A673 (cell line): ENCODE data around the gene TRPC4. TPM values are rescaled to one million over a fixed set of nuclear protein-coding genes. Genes with fewer than 3 reads are reported as not detected.
A peak's percentile ranks its signal among the peaks of the same experiment; 100 is the strongest.

ENCODE experiments used
- BruUV-seq: library from RNA; stranded (reverse); fragments of 400-500 nt; replicated peaks from 2 replicates; lab custom pipeline; 2021; lab: Mats Ljungman, UMichigan
- CTCF ChIA-PET: fragments of 300-600 bp; sonication (Branson Sonifier 250); formaldehyde crosslinking; loops from one replicate; lab custom pipeline; 2022; ENCODE audit warnings: antibody characterized with exemption; lab: Charles Lee
- POLR2A ChIA-PET: fragments of 300-600 bp; sonication (Branson Sonifier 250); formaldehyde crosslinking; loops from one replicate; lab custom pipeline; 2022; ENCODE audit warnings: antibody characterized with exemption; ENCODE audit not compliant: low non-redundant PET; lab: Charles Lee
- DNase-seq: peaks from one replicate; pipeline ENCODE4 v3.0.0-alpha.2; 2015; ENCODE audit warnings: low spot score
- H3K27ac ChIP-seq: fragments of 200-600 bp; sonication (generic); 2 replicates; pipeline ENCODE4 v1.5.1; 2016; ENCODE audit warnings: mixed run types, low read depth, mild to moderate bottlenecking, mixed read lengths, antibody characterized with exemption, low read length; ENCODE audit not compliant: poor library complexity, severe bottlenecking
- H3K27me3 ChIP-seq: fragments of 200-600 bp; sonication (generic); replicated peaks from 2 replicates; pipeline ENCODE4 v1.6.1; 2017; ENCODE audit warnings: mixed run types, low read depth, mild to moderate bottlenecking, mixed read lengths, antibody characterized with exemption, low read length; ENCODE audit not compliant: insufficient read depth, poor library complexity
- H3K36me3 ChIP-seq: fragments of 200-600 bp; sonication (generic); 2 replicates; pipeline ENCODE4 v1.6.1; 2016; ENCODE audit warnings: mixed run types, mild to moderate bottlenecking, mixed read lengths, antibody characterized with exemption, low read length; ENCODE audit not compliant: insufficient read depth, poor library complexity, severe bottlenecking
- H3K4me1 ChIP-seq: fragments of 200-600 bp; sonication (generic); 2 replicates; pipeline ENCODE4 v1.6.1; 2017; ENCODE audit warnings: mixed run types, mild to moderate bottlenecking, mixed read lengths, antibody characterized with exemption, low read length; ENCODE audit not compliant: insufficient read depth, poor library complexity, severe bottlenecking
- H3K4me3 ChIP-seq: fragments of 200-600 bp; sonication (generic); 2 replicates; pipeline ENCODE4 v1.5.1; 2016; ENCODE audit warnings: low read depth, mixed run types, mild to moderate bottlenecking, mixed read lengths, low read length; ENCODE audit not compliant: poor library complexity, severe bottlenecking
- H3K9me3 ChIP-seq: fragments of 200-600 bp; sonication (generic); 2 replicates; pipeline ENCODE4 v1.6.1; 2016; ENCODE audit warnings: mixed run types, low read depth, mild to moderate bottlenecking, mixed read lengths, antibody characterized with exemption, low read length; ENCODE audit not compliant: poor library complexity, severe bottlenecking
- EZH2 ChIP-seq: fragments of 200-600 bp; sonication (generic); IDR thresholded peaks from 2 replicates; pipeline ENCODE4 v1.6.1; 2017; ENCODE audit warnings: borderline replicate concordance, low read depth, mild to moderate bottlenecking, mixed read lengths, antibody characterized with exemption, low read length; ENCODE audit not compliant: poor library complexity, severe bottlenecking
- intact Hi-C: fragments of 100-400 bp; cut with micrococcal nuclease; formaldehyde crosslinking; loops from one replicate; pipeline ENCODE4 v1.10.0; 2022; ENCODE audit not compliant: unreplicated experiment
- total RNA-seq: library from RNA; stranded (reverse); gene quantifications from 2 replicates; pipeline ENCODE4 v1.2.3, GENCODE V29; 2021
- TF ChIP-seq, protein P1 (sequence below): fragments of 300-800, 200-600 bp; sonication (generic); conservative IDR thresholded peaks from 2 replicates; pipeline ENCODE4 v1.5.1; 2017; ENCODE audit warnings: low read depth, mild to moderate bottlenecking, antibody characterized with exemption, low read length, moderate library complexity, mixed read lengths

The TRPC4 gene
- total RNA-seq, 1 experiment from 2014 or later, result 27.0 TPM

DNA sequence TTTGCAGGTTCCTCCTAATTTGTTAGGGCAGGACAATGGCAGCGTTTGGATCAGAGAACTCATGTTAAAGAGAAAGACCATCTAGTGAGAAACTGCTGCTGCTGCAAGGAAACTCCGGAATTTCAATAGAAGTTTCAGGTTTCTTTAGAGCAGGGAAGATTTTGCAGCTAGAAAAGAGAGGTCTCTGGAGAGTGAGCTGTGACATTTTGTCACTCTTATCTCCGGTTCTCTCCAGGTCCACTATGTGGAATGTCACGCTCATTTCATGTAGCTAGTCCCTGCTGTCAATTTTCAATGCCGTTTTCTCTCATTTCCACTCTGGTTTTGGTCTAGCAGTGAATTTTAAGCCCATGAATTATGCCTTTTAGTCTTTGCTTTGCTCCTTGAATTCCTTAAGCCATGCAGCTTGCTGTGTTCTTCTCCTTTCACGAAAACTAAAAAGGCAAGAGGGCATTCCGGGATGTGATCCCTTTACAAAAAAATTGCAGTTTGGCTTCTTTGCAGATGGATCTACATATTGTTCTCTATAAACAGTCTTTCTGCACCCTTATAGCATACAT is 224.3 kb downstream of the TRPC4 start:
- POLR2A ChIA-PET, result no interaction called here
- intact Hi-C loops, result no loop called here
- H3K4me3 ChIP-seq, result no peak overlapping the region
- CTCF ChIA-PET, result interaction anchor here (0.6 kb wide), 1 partner anchor 23 kb away, joined by 3 read pairs; no protein-coding TSS in a partner anchor
- no peaks in the 10 kb centered on the region for H3K36me3 ChIP-seq
- no peak for TF ChIP-seq EZH2
- TF ChIP-seq, protein P1, sequence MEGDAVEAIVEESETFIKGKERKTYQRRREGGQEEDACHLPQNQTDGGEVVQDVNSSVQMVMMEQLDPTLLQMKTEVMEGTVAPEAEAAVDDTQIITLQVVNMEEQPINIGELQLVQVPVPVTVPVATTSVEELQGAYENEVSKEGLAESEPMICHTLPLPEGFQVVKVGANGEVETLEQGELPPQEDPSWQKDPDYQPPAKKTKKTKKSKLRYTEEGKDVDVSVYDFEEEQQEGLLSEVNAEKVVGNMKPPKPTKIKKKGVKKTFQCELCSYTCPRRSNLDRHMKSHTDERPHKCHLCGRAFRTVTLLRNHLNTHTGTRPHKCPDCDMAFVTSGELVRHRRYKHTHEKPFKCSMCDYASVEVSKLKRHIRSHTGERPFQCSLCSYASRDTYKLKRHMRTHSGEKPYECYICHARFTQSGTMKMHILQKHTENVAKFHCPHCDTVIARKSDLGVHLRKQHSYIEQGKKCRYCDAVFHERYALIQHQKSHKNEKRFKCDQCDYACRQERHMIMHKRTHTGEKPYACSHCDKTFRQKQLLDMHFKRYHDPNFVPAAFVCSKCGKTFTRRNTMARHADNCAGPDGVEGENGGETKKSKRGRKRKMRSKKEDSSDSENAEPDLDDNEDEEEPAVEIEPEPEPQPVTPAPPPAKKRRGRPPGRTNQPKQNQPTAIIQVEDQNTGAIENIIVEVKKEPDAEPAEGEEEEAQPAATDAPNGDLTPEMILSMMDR, result no peak
- BruUV-seq, result no TSS peak
- H3K4me1 ChIP-seq, result peaks cover 16% of the 10 kb centered on the region
- no peak for DNase-seq
- no peaks in the 10 kb centered on the region for H3K9me3 ChIP-seq
- H3K27me3 ChIP-seq, result no peaks in the 10 kb centered on the region
- no peak overlapping the region for H3K27ac ChIP-seq

DNA sequence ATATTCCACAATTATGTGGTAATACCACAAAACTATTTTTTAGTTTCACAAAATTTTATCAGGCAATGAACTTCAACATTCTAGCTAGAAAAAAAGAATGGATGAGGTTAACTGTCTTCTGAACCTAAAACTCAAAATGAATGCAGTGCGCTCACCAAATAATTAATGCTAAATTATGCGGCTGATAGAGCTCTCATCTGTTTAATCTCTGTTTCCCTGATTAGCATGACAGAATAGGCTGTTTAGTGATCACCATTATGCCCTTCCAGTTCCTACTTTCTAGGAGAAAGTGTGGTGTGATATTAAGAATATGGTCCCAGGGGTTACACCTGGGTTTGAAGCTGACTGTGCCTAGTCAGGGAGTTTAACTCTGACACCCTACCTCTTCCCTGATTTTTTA is 228.2 kb downstream of the TRPC4 start:
- Histone ChIP-seq H3K4me3 (no peak overlapping the region), H3K9me3 (no peaks in the 10 kb centered on the region), H3K4me1 (peaks cover 16% of the 10 kb centered on the region), H3K27ac (no peak overlapping the region), H3K36me3 (peaks cover 2% of the 10 kb centered on the region), H3K27me3 (no peaks in the 10 kb centered on the region)
- ChIA-PET CTCF (interaction anchor here (1.4 to 2.2 kb wide), 3 partner anchors 25 to 582 kb away, joined by 5 to 17 read pairs (median 6); partner anchors contain the start of gene TRPC4), POLR2A (interaction anchor here (0.6 kb wide), 1 partner anchor 46 kb away, joined by 3 read pairs; no protein-coding TSS in a partner anchor)
- peak; percentile 63 for DNase-seq
- intact Hi-C loops, result loop anchor here (2.0 to 5.0 kb wide), 4 partner anchors 229 to 941 kb away; no protein-coding TSS in a partner anchor
- BruUV-seq, result no TSS peak
- TF ChIP-seq, protein P1, result no peak
- TF ChIP-seq EZH2, result no peak

DNA sequence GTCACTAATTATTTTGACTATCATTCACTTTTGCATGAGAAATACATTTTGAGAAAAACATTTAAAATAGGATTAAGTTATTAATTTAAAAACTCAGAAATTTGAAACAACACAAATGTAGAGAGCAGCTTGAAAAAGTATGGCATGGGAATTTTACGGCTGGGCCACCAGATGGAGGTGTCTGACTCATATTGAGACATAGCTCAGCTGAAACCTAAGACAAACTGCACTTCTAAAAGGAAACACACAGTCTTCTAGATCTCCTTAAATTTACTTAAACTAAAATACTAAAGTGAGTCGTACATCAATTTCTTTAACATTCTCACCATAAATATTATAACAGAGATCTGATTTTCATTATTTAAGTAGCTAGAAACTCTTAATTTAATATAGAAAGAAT is 229.1 kb downstream of the TRPC4 start:
- intact Hi-C loops, result loop anchor here (1.0 to 5.0 kb wide), 5 partner anchors 230 to 942 kb away; no protein-coding TSS in a partner anchor
- Histone ChIP-seq H3K4me1 (peaks cover 16% of the 10 kb centered on the region), H3K4me3 (no peak overlapping the region), H3K27ac (no peak overlapping the region), H3K27me3 (no peaks in the 10 kb centered on the region), H3K9me3 (no peaks in the 10 kb centered on the region), H3K36me3 (peaks cover 6% of the 10 kb centered on the region)
- DNase-seq, result peak; percentile 80
- CTCF ChIA-PET, result interaction anchor here (1.1 to 2.2 kb wide), 5 partner anchors 26 to 941 kb away, joined by 4 to 17 read pairs (median 6); partner anchors contain the start of gene TRPC4
- TF ChIP-seq EZH2, result no peak
- TF ChIP-seq, protein P1, result peak; percentile 83
- BruUV-seq, result no TSS peak
- POLR2A ChIA-PET, result interaction anchor here (0.5 kb wide), 1 partner anchor 230 kb away, joined by 3 read pairs; no protein-coding TSS in a partner anchor
